ENCODE data around the gene CANT1.

- TF ChIP-seq CTCF (IDR thresholded peaks at IDR 0.05) (no peak), ZFX (IDR thresholded peaks at IDR 0.05; ENCODE audit: borderline replicate concordance) (no peak)
Observed at GRCh38 chr17:79026376-79027273, 17.1 kb upstream of the CANT1 start.

All from 22Rv1 (cell line).